Tracheal epithelial cell (primary cell): Measurements from ENCODE around the gene PISD. TPM values are rescaled to one million over a fixed set of nuclear protein-coding genes. Genes with fewer than 3 reads are reported as not detected.

Experiments used
- total RNA-seq: library from RNA; depleted of rRNA; stranded (reverse); fragments of >200 nt; gene quantifications from 2 replicates; pipeline ENCODE4 v1.2.1, GENCODE V29; 2014

Gene PISD
- 22.6 and 54.9 TPM in 2 replicates for total RNA-seq

GRCh38 chr22:31661851-31662667 lies at the start of gene PISD:
TSS of gene PISD (minus strand) at chr22:31662215. CDS start at chr22:31662208, 7 bp downstream.

Other genes starting within 250 kb of the PISD start
- 7.5 and 46.5 TPM in 2 replicates for gene EIF4ENIF1, start 172.4 kb downstream of the PISD start, total RNA-seq
- 6.6 and 12.5 TPM in 2 replicates for gene SFI1, start 165.7 kb downstream of the PISD start, total RNA-seq
- gene PRR14L, start 87.9 kb upstream of the PISD start, total RNA-seq = 12.8 and 18.8 TPM in 2 replicates
- gene DEPDC5, start 91.8 kb upstream of the PISD start, total RNA-seq = 9.4 and 11.1 TPM in 2 replicates